Choroid plexus epithelial cell (primary cell): ENCODE results near the gene NLRP1.

ENCODE experiments used
- DNase-seq: peaks from one replicate; pipeline ENCODE4 v3.0.0-alpha.2; 2010; ENCODE audit warnings: low read depth
- H3K4me3 ChIP-seq: 2 replicates; pipeline ENCODE4 v1.5.1; 2011; ENCODE audit warnings: low read depth, mild to moderate bottlenecking, control low read depth, low read length, moderate library complexity
- CTCF ChIP-seq: conservative IDR thresholded peaks from 2 replicates; pipeline ENCODE4 v1.5.1; 2011; ENCODE audit warnings: low read depth, mild to moderate bottlenecking, control low read depth, inconsistent platforms, low read length, moderate library complexity

Gene NLRP1

GRCh38 chr17:5509482-5509881 lies 74.8 kb downstream of the NLRP1 start:
- no peak overlapping the region for H3K4me3 ChIP-seq
- no peak for TF ChIP-seq CTCF
- DNase-seq = peak; percentile 48

- peak; percentile 86 for DNase-seq
- TF ChIP-seq CTCF = no peak
- H3K4me3 ChIP-seq = no peak overlapping the region
Observed at GRCh38 chr17:5508810-5509209, 75.5 kb downstream of the NLRP1 start.

- TF ChIP-seq CTCF = no peak
- no peak overlapping the region for H3K4me3 ChIP-seq
- no peak for DNase-seq
Observed at GRCh38 chr17:5506307-5506706, 78.0 kb downstream of the NLRP1 start.

- no peak for TF ChIP-seq CTCF
- no peak overlapping the region for H3K4me3 ChIP-seq
- DNase-seq = no peak
Observed at GRCh38 chr17:5502552-5502951, 81.8 kb downstream of the NLRP1 start.

- no peak overlapping the region for H3K4me3 ChIP-seq
- TF ChIP-seq CTCF = no peak
- DNase-seq = no peak
Observed at GRCh38 chr17:5501685-5502084, 82.6 kb downstream of the NLRP1 start.

GRCh38 chr17:5500589-5501391 lies 83.5 kb downstream of the NLRP1 start:
- H3K4me3 ChIP-seq = peak overlapping the region; percentile 82
- no peak for TF ChIP-seq CTCF
- peak; percentile 93 for DNase-seq

GRCh38 chr17:5500247-5500588 lies 84.1 kb downstream of the NLRP1 start:
- no peak for TF ChIP-seq CTCF
- peak; percentile 13 for DNase-seq
- H3K4me3 ChIP-seq = peak overlapping the region; percentile 82
